ENCODE measurements around the gene CACTIN. TPM values are rescaled to one million over a fixed set of nuclear protein-coding genes. Genes with fewer than 3 reads are reported as not detected.

Gene CACTIN
- total and polyA plus RNA-seq, 7 experiments from 2014 or later, result 9.5 to 46.7 (median 35.9) TPM

GRCh38 chr19:3627351-3627723, 747 bp upstream of the CACTIN start:
- peak overlapping the region; percentile 73 for H3K4me3 ChIP-seq (ENCODE audit: low read length)
- no peak for ATAC-seq
- no peaks in the 10 kb centered on the region for H3K9me3 ChIP-seq (ENCODE audit: control insufficient read depth in 2 of 3, low read length in 3 of 3)
- intact Hi-C loops (cut with micrococcal nuclease), result loop anchor here (1.0 to 5.0 kb wide), 18 partner anchors 10 to 1165 kb away; partner anchors contain the start of genes FZR1 (in 2 of the 2), HMG20B (in 2 of the 2), ANKRD24 (in 1 of the 2) and APBA3 (in 1 of the 2)
- H3K9me3 Mint-ChIP-seq, result peaks cover 0 to 3% (median 0%) of the 10 kb centered on the region in 11 donors
- peak overlapping the region; percentile 94 to 100 (median 99) for H3K27ac Mint-ChIP-seq
- peak overlapping the region in 9 of 10 donors; percentile 85 to 98 (median 93) for H3K4me3 Mint-ChIP-seq
- POLR2A ChIA-PET, result interaction anchor here (0.6 to 1.5 kb wide), 7 partner anchors 61 to 1011 kb away, joined by 3 to 7 read pairs (median 3); partner anchors contain the start of gene MRPL54
- H3K27me3 Mint-ChIP-seq, result no peaks in the 10 kb centered on the region
- peaks cover 0 to 33% (median 0%) of the 10 kb centered on the region in 3 experiments for H3K36me3 ChIP-seq (ENCODE audit: control insufficient read depth in 2 of 3, insufficient read depth in 3 of 3, low read length in 3 of 3)
- H3K4me1 ChIP-seq (ENCODE audit: control insufficient read depth in 2 of 2, insufficient read depth in 2 of 2, low read length in 2 of 2), result peaks cover 8 to 16% of the 10 kb centered on the region in 2 donors
- peaks cover 23 to 40% (median 26%) of the 10 kb centered on the region in 7 donors for H3K4me1 Mint-ChIP-seq
- CTCF ChIA-PET, result no interaction called here
- H3K27me3 ChIP-seq (ENCODE audit: control insufficient read depth in 2 of 2, insufficient read depth in 2 of 2, low read length in 2 of 2), result no peaks in the 10 kb centered on the region
- peaks cover 0 to 5% (median 0%) of the 10 kb centered on the region in 5 donors for H3K36me3 Mint-ChIP-seq
- DNase-seq, result no peak
- H3K27ac ChIP-seq (ENCODE audit: low read depth, low read length), result no peak overlapping the region

- H3K27me3 Mint-ChIP-seq, result no peaks in the 10 kb centered on the region
- H3K4me3 Mint-ChIP-seq, result peak overlapping the region; percentile 85 to 98 (median 94)
- ATAC-seq (no peak), DNase-seq (no peak)
- peaks cover 0 to 5% (median 0%) of the 10 kb centered on the region in 5 donors for H3K36me3 Mint-ChIP-seq
- ChIA-PET POLR2A (interaction anchor here (1.0 to 1.1 kb wide), 2 partner anchors 62 to 99 kb away, joined by 3 to 5 read pairs; no protein-coding TSS in a partner anchor), CTCF (no interaction called here)
- Histone ChIP-seq H3K9me3 (ENCODE audit: control insufficient read depth in 2 of 3, low read length in 3 of 3) (no peaks in the 10 kb centered on the region), H3K27ac (ENCODE audit: low read depth, low read length) (peak overlapping the region; percentile 81), H3K27me3 (ENCODE audit: control insufficient read depth in 2 of 2, insufficient read depth in 2 of 2, low read length in 2 of 2) (no peaks in the 10 kb centered on the region), H3K4me3 (ENCODE audit: low read length) (peak overlapping the region; percentile 73), H3K4me1 (ENCODE audit: control insufficient read depth in 2 of 2, insufficient read depth in 2 of 2, low read length in 2 of 2) (peaks cover 8 to 16% of the 10 kb centered on the region in 2 donors), H3K36me3 (ENCODE audit: control insufficient read depth in 2 of 3, insufficient read depth in 3 of 3, low read length in 3 of 3) (peaks cover 0 to 38% (median 0%) of the 10 kb centered on the region in 3 experiments)
- H3K9me3 Mint-ChIP-seq, result peaks cover 0 to 3% (median 0%) of the 10 kb centered on the region in 11 donors
- H3K27ac Mint-ChIP-seq, result peak overlapping the region; percentile 73 to 99 (median 94)
- intact Hi-C loops (cut with micrococcal nuclease), result loop anchor here (2.0 to 5.0 kb wide), 9 partner anchors 39 to 1166 kb away; partner anchors contain the start of genes ANKRD24 (in 1 of the 2), DPP9 (in 1 of the 2), EEF2 (in 1 of the 2) and FEM1A (in 1 of the 2)
- H3K4me1 Mint-ChIP-seq, result peaks cover 23 to 43% (median 28%) of the 10 kb centered on the region in 7 donors
Measured at GRCh38 chr19:3625996-3626472, 556 bp downstream of the CACTIN start.

GRCh38 chr19:3623716-3624115, 2.9 kb downstream of the CACTIN start:
- Histone ChIP-seq H3K27me3 (ENCODE audit: control insufficient read depth in 2 of 2, insufficient read depth in 2 of 2, low read length in 2 of 2) (no peaks in the 10 kb centered on the region), H3K27ac (ENCODE audit: low read depth, low read length) (no peak overlapping the region), H3K9me3 (ENCODE audit: control insufficient read depth in 2 of 3, low read length in 3 of 3) (no peaks in the 10 kb centered on the region), H3K36me3 (ENCODE audit: control insufficient read depth in 2 of 3, insufficient read depth in 3 of 3, low read length in 3 of 3) (peaks cover 0 to 61% (median 0%) of the 10 kb centered on the region in 3 experiments), H3K4me3 (ENCODE audit: low read length) (no peak overlapping the region), H3K4me1 (ENCODE audit: control insufficient read depth in 2 of 2, insufficient read depth in 2 of 2, low read length in 2 of 2) (peaks cover 8 to 16% of the 10 kb centered on the region in 2 donors)
- no peaks in the 10 kb centered on the region for H3K27me3 Mint-ChIP-seq
- H3K9me3 Mint-ChIP-seq, result peaks cover 0 to 3% (median 0%) of the 10 kb centered on the region in 11 donors
- peaks cover 23 to 43% (median 28%) of the 10 kb centered on the region in 7 donors for H3K4me1 Mint-ChIP-seq
- H3K4me3 Mint-ChIP-seq, result no peak overlapping the region
- H3K36me3 Mint-ChIP-seq, result peaks cover 0 to 5% (median 0%) of the 10 kb centered on the region in 5 donors
- DNase-seq (no peak), ATAC-seq (no peak)
- CTCF ChIA-PET, result no interaction called here
- intact Hi-C loops (cut with micrococcal nuclease), result no loop called here
- POLR2A ChIA-PET, result no interaction called here
- no peak overlapping the region for H3K27ac Mint-ChIP-seq

GRCh38 chr19:3622224-3622623, 4.4 kb downstream of the CACTIN start:
- Histone ChIP-seq H3K27me3 (ENCODE audit: control insufficient read depth in 2 of 2, insufficient read depth in 2 of 2, low read length in 2 of 2) (no peaks in the 10 kb centered on the region), H3K4me1 (ENCODE audit: control insufficient read depth in 2 of 2, insufficient read depth in 2 of 2, low read length in 2 of 2) (peaks cover 13 to 21% of the 10 kb centered on the region in 2 donors), H3K36me3 (ENCODE audit: control insufficient read depth in 2 of 3, insufficient read depth in 3 of 3, low read length in 3 of 3) (peaks cover 0 to 61% (median 0%) of the 10 kb centered on the region in 3 experiments), H3K4me3 (ENCODE audit: low read length) (no peak overlapping the region), H3K9me3 (ENCODE audit: control insufficient read depth in 2 of 3, low read length in 3 of 3) (no peaks in the 10 kb centered on the region), H3K27ac (ENCODE audit: low read depth, low read length) (no peak overlapping the region)
- Mint-ChIP-seq H3K27ac (no peak overlapping the region), H3K9me3 (peaks cover 0 to 3% (median 0%) of the 10 kb centered on the region in 11 donors), H3K36me3 (peaks cover 0 to 5% (median 0%) of the 10 kb centered on the region in 5 donors), H3K27me3 (no peaks in the 10 kb centered on the region), H3K4me3 (peak overlapping the region in 3 of 10 donors; percentile 22 to 53 (median 39)), H3K4me1 (peaks cover 22 to 52% (median 34%) of the 10 kb centered on the region in 7 donors)
- no peak for ATAC-seq
- ChIA-PET POLR2A (no interaction called here), CTCF (interaction anchor here (1.0 kb wide), 1 partner anchor 143 kb away, joined by 3 read pairs; no protein-coding TSS in a partner anchor)
- intact Hi-C loops (cut with micrococcal nuclease), result no loop called here
- no peak for DNase-seq

- CTCF ChIA-PET, result interaction anchor here (1.0 kb wide), 1 partner anchor 142 kb away, joined by 3 read pairs; no protein-coding TSS in a partner anchor
Measured at GRCh38 chr19:3621689-3622088, 4.9 kb downstream of the CACTIN start.

GRCh38 chr19:3620817-3621547, 5.6 kb downstream of the CACTIN start:
- ChIA-PET CTCF (interaction anchor here (0.5 to 1.4 kb wide), 2 partner anchors 35 to 336 kb away, joined by 4 to 6 read pairs; partner anchors contain the start of gene GIPC3), POLR2A (interaction anchor here (1.2 kb wide), 1 partner anchor 12 kb away, joined by 4 read pairs; no protein-coding TSS in a partner anchor)
- DNase-seq (no peak), ATAC-seq (no peak)
- Mint-ChIP-seq H3K9me3 (no peaks in the 10 kb centered on the region), H3K36me3 (peaks cover 0 to 5% (median 0%) of the 10 kb centered on the region in 5 donors), H3K27ac (no peak overlapping the region), H3K4me3 (no peak overlapping the region), H3K27me3 (no peaks in the 10 kb centered on the region), H3K4me1 (peaks cover 10 to 42% (median 32%) of the 10 kb centered on the region in 7 donors)
- intact Hi-C loops (cut with micrococcal nuclease), result no loop called here
- H3K36me3 ChIP-seq (ENCODE audit: control insufficient read depth in 2 of 3, insufficient read depth in 3 of 3, low read length in 3 of 3), result peaks cover 0 to 58% (median 0%) of the 10 kb centered on the region in 3 experiments
- no peak overlapping the region for H3K4me3 ChIP-seq (ENCODE audit: low read length)
- H3K27me3 ChIP-seq (ENCODE audit: control insufficient read depth in 2 of 2, insufficient read depth in 2 of 2, low read length in 2 of 2), result no peaks in the 10 kb centered on the region
- H3K9me3 ChIP-seq (ENCODE audit: control insufficient read depth in 2 of 3, low read length in 3 of 3), result no peaks in the 10 kb centered on the region
- H3K27ac ChIP-seq (ENCODE audit: low read depth, low read length), result no peak overlapping the region
- peaks cover 10 to 20% of the 10 kb centered on the region in 2 donors for H3K4me1 ChIP-seq (ENCODE audit: control insufficient read depth in 2 of 2, insufficient read depth in 2 of 2, low read length in 2 of 2)

More at GRCh38 chr19:3621689-3622088, 4.9 kb downstream of the CACTIN start:
- H3K27ac ChIP-seq (ENCODE audit: low read depth, low read length), result no peak overlapping the region
- no peaks in the 10 kb centered on the region for H3K27me3 ChIP-seq (ENCODE audit: control insufficient read depth in 2 of 2, insufficient read depth in 2 of 2, low read length in 2 of 2)
- H3K36me3 ChIP-seq (ENCODE audit: control insufficient read depth in 2 of 3, insufficient read depth in 3 of 3, low read length in 3 of 3), result peaks cover 0 to 61% (median 0%) of the 10 kb centered on the region in 3 experiments
- no peaks in the 10 kb centered on the region for H3K9me3 ChIP-seq (ENCODE audit: control insufficient read depth in 2 of 3, low read length in 3 of 3)
- no peak overlapping the region for H3K27ac Mint-ChIP-seq
- POLR2A ChIA-PET, result no interaction called here
- H3K27me3 Mint-ChIP-seq, result no peaks in the 10 kb centered on the region
- peaks cover 0 to 5% (median 0%) of the 10 kb centered on the region in 5 donors for H3K36me3 Mint-ChIP-seq
- DNase-seq (no peak), ATAC-seq (no peak)
- peaks cover 12 to 22% of the 10 kb centered on the region in 2 donors for H3K4me1 ChIP-seq (ENCODE audit: control insufficient read depth in 2 of 2, insufficient read depth in 2 of 2, low read length in 2 of 2)
- H3K4me3 Mint-ChIP-seq, result peak overlapping the region in 1 of 10 donors; percentile 53
- peaks cover 17 to 49% (median 37%) of the 10 kb centered on the region in 7 donors for H3K4me1 Mint-ChIP-seq
- H3K4me3 ChIP-seq (ENCODE audit: low read length), result no peak overlapping the region
- intact Hi-C loops (cut with micrococcal nuclease), result no loop called here
- peaks cover 0 to under 1% (median 0%) of the 10 kb centered on the region in 11 donors for H3K9me3 Mint-ChIP-seq

All from naive thymus-derived CD4-positive, alpha-beta T cell (primary cell).